HCT116 (cell line): ENCODE results near the gene MARCHF3. TPM values are rescaled to one million over a fixed set of nuclear protein-coding genes. Genes with fewer than 3 reads are reported as not detected.
A peak's percentile ranks its signal among the peaks of the same experiment; 100 is the strongest.

ENCODE experiments used
- ATAC-seq: fragments of 200-7000 bp; cut with Tn5 transposase; 2 replicates; pipeline ENCODE4 v1.9.1; 2020; ENCODE audit warnings: mild to moderate bottlenecking, moderate library complexity
- BruUV-seq: library from RNA; stranded (reverse); fragments of 400-500 nt; replicated peaks from 2 replicates; lab custom pipeline; 2021; lab: Mats Ljungman, UMichigan
- CTCF ChIA-PET: fragments of 300-600 bp; sonication (Branson Sonifier 250); formaldehyde crosslinking; loops from one replicate; lab custom pipeline; 2021; ENCODE audit warnings: antibody characterized with exemption; lab: Charles Lee
- POLR2A ChIA-PET: fragments of 300-600, 350-600 bp; sonication (Branson Sonifier 250); formaldehyde crosslinking; loops from one replicate; lab custom pipeline; 2021; ENCODE audit warnings: antibody characterized with exemption; lab: Charles Lee
- RAD21 ChIA-PET, 2 experiments: fragments of 300-600 bp; sonication (Branson Sonifier 250); formaldehyde crosslinking; loops; one replicate each; lab custom pipeline; 2023; ENCODE audit warnings: low total read pairs in 2 of 2; ENCODE audit not compliant: uncharacterized antibody in 2 of 2, unreplicated experiment in 2 of 2, low non-redundant PET in 1 of 2; lab: Charles Lee
- DNase-seq: peaks from one replicate; pipeline ENCODE4 v3.0.0-alpha.2; 2010; ENCODE audit warnings: low read depth, low spot score
- H2AFZ ChIP-seq: fragments of 200-600 bp; shearing (Covaris generic), sonication (generic); 2 replicates; pipeline ENCODE4 v1.6.1; 2017; ENCODE audit warnings: low read depth, mixed run types, mixed read lengths, antibody characterized with exemption, low read length; ENCODE audit not compliant: poor library complexity, severe bottlenecking
- H3K27ac ChIP-seq: 2 replicates; pipeline ENCODE4 v1.5.1; 2012; ENCODE audit warnings: low read depth, low read length
- H3K27me3 ChIP-seq: fragments of 200-600 bp; sonication (generic); 2 replicates; pipeline ENCODE4 v1.6.1; 2016; ENCODE audit warnings: mixed run types, low read length, mixed read lengths; ENCODE audit not compliant: insufficient read depth
- H3K36me3 ChIP-seq, 2 experiments: fragments of 200-500 bp in 1 of 2; fragments of 200-600 bp in 1 of 2; sonication (Bioruptor generic) in 1 of 2; sonication (generic) in 1 of 2; 2 replicates each; pipeline versions ENCODE4 v1.5.1 to v1.6.1; 2014 to 2016; ENCODE audit warnings: low read length in 2 of 2, inconsistent platforms in 1 of 2, mixed read lengths in 1 of 2, mixed run types in 1 of 2; ENCODE audit not compliant: insufficient read depth in 2 of 2, control insufficient read depth in 1 of 2
- H3K4me1 ChIP-seq, 2 experiments: fragments of 200-600 bp in 1 of 2; sonication (generic) in 1 of 2; 2 replicates each; pipeline versions ENCODE4 v1.5.1 to v1.6.1; 2012 to 2017; ENCODE audit warnings: low read length in 2 of 2, inconsistent platforms in 1 of 2, mild to moderate bottlenecking in 1 of 2, mixed read lengths in 1 of 2, mixed run types in 1 of 2, moderate library complexity in 1 of 2; ENCODE audit not compliant: insufficient read depth in 2 of 2, control insufficient read depth in 1 of 2
- H3K4me2 ChIP-seq: fragments of 200-600 bp; sonication (generic); 2 replicates; pipeline ENCODE4 v1.6.1; 2017; ENCODE audit warnings: mixed run types, low read length, mixed read lengths
- H3K4me3 ChIP-seq, 2 experiments: fragments of 200-600 bp in 1 of 2; sonication (generic) in 1 of 2; replicated peaks in 1 of 2; 2 replicates each; pipeline ENCODE4 v1.5.1; 2011 to 2016; ENCODE audit warnings: low read length in 2 of 2, control low read depth in 1 of 2, low read depth in 1 of 2, mild to moderate bottlenecking in 1 of 2, mixed read lengths in 1 of 2, mixed run types in 1 of 2
- H3K79me2 ChIP-seq: fragments of 200-600 bp; sonication (generic); 2 replicates; pipeline ENCODE4 v1.6.1; 2017; ENCODE audit warnings: mild to moderate bottlenecking, mixed run types, low read length, moderate library complexity, mixed read lengths; ENCODE audit not compliant: insufficient read depth
- H3K9ac ChIP-seq: fragments of 200-600 bp; sonication (generic); 2 replicates; pipeline ENCODE4 v1.6.1; 2016; ENCODE audit warnings: low read length, mixed read lengths
- H3K9me2 ChIP-seq: fragments of 200-600 bp; sonication (generic), shearing (Covaris generic); 2 replicates; pipeline ENCODE4 v1.6.1; 2017; ENCODE audit warnings: mixed run types, mild to moderate bottlenecking, moderate library complexity; ENCODE audit not compliant: insufficient read depth
- H3K9me3 ChIP-seq, 2 experiments: fragments of 200-500 bp in 1 of 2; fragments of 200-600 bp in 1 of 2; sonication (Bioruptor generic) in 1 of 2; sonication (generic) in 1 of 2; 2 replicates each; pipeline ENCODE4 v1.6.1; 2014 to 2017; ENCODE audit warnings: low read length in 2 of 2, mixed read lengths in 2 of 2, inconsistent platforms in 1 of 2, low read depth in 1 of 2, mild to moderate bottlenecking in 1 of 2, mixed run types in 1 of 2, moderate library complexity in 1 of 2; ENCODE audit not compliant: control insufficient read depth in 1 of 2, insufficient read depth in 1 of 2
- H4K20me1 ChIP-seq: fragments of 200-600 bp; sonication (generic), shearing (Covaris generic); 2 replicates; pipeline ENCODE4 v1.6.1; 2017; ENCODE audit warnings: mixed run types, mild to moderate bottlenecking, moderate library complexity; ENCODE audit not compliant: insufficient read depth
- ELF1 ChIP-seq: IDR thresholded peaks from 2 replicates; pipeline ENCODE4 v1.6.1; 2012; ENCODE audit warnings: low read depth, borderline replicate concordance
- FOSL1 ChIP-seq: IDR thresholded peaks from 2 replicates; pipeline ENCODE4 v1.6.1; 2012; ENCODE audit warnings: low read depth
- JUND ChIP-seq: IDR thresholded peaks from 2 replicates; pipeline ENCODE4 v1.6.1; 2012
- MAX ChIP-seq: IDR thresholded peaks from 2 replicates; pipeline ENCODE4 v1.6.1; 2012
- POLR2AphosphoS5 ChIP-seq: IDR thresholded peaks from 2 replicates; pipeline ENCODE4 v1.6.1; 2011; ENCODE audit warnings: mild to moderate bottlenecking, low read depth, low read length, moderate library complexity
- RAD21 ChIP-seq: IDR thresholded peaks from 2 replicates; pipeline ENCODE4 v1.6.1; 2012; ENCODE audit warnings: low read depth, mild to moderate bottlenecking
- REST ChIP-seq: IDR thresholded peaks from 2 replicates; pipeline ENCODE4 v1.6.1; 2012; ENCODE audit warnings: low read depth
- SIN3A ChIP-seq: IDR thresholded peaks from 2 replicates; pipeline ENCODE4 v1.6.1; 2012; ENCODE audit warnings: low read depth
- TCF7L2 ChIP-seq: IDR thresholded peaks from 2 replicates; pipeline ENCODE4 v1.7.0; 2011; ENCODE audit warnings: borderline replicate concordance, inconsistent platforms; ENCODE audit not compliant: insufficient read depth, insufficient read length; ENCODE audit errors: extremely low read depth
- YY1 ChIP-seq: IDR thresholded peaks from 2 replicates; pipeline ENCODE4 v1.6.1; 2011; ENCODE audit warnings: low read length, low read depth, moderate library complexity, mild to moderate bottlenecking; ENCODE audit not compliant: insufficient replicate concordance; ENCODE audit errors: extremely low read depth
- ZBTB33 ChIP-seq: IDR thresholded peaks from 2 replicates; pipeline ENCODE4 v1.6.1; 2011; ENCODE audit warnings: mild to moderate bottlenecking, low read length, moderate library complexity; ENCODE audit not compliant: insufficient replicate concordance; ENCODE audit errors: extremely low read depth
- intact Hi-C: fragments of 100-400 bp; cut with micrococcal nuclease; formaldehyde crosslinking; loops from 2 replicates; pipeline ENCODE4 v1.10.0; 2022
- total RNA-seq: library from RNA; stranded (reverse); gene quantifications from one replicate; pipeline ENCODE4 v1.2.1, GENCODE V29; 2021; ENCODE audit not compliant: unreplicated experiment

The MARCHF3 gene
- total RNA-seq, 1 experiment from 2014 or later = 2.3 TPM

- ChIA-PET POLR2A (no interaction called here), CTCF (no interaction called here), RAD21 (no interaction called here)
- Histone ChIP-seq H2AFZ (no peak overlapping the region), H4K20me1 (no peaks in the 10 kb centered on the region), H3K9me2 (no peaks in the 10 kb centered on the region), H3K4me3 (no peak overlapping the region), H3K27me3 (no peaks in the 10 kb centered on the region), H3K79me2 (no peaks in the 10 kb centered on the region), H3K4me2 (peak overlapping the region; percentile 22), H3K36me3 (no peaks in the 10 kb centered on the region), H3K9ac (no peak overlapping the region), H3K27ac (no peak overlapping the region), H3K4me1 (peaks cover 6 to 18% of the 10 kb centered on the region in 2 experiments; a peak in 3 of 4 replicates), H3K9me3 (no peaks in the 10 kb centered on the region)
- no peak for ATAC-seq
- no peak for DNase-seq
- BruUV-seq = no TSS peak
- TF ChIP-seq ZBTB33 (no peak), TCF7L2 (no peak)
- intact Hi-C loops = no loop called here
Observed at GRCh38 chr5:127076315-127077129, 46.2 kb upstream of the MARCHF3 start.

- H3K36me3 ChIP-seq = no peaks in the 10 kb centered on the region
Observed at GRCh38 chr5:127074466-127074865, 44.1 kb upstream of the MARCHF3 start.

More at GRCh38 chr5:127074466-127074865, 44.1 kb upstream of the MARCHF3 start:
- TF ChIP-seq FOSL1 = no peak
- TF ChIP-seq YY1 = no peak
- no peak for TF ChIP-seq MAX
- no peak for TF ChIP-seq POLR2AphosphoS5
- no peak for TF ChIP-seq RAD21
- no peak for TF ChIP-seq REST
- TF ChIP-seq JUND = no peak
- no peak for TF ChIP-seq SIN3A
- no peak for TF ChIP-seq ELF1
- TF ChIP-seq, all 23 proteins: peak for 0
- no peaks in the 10 kb centered on the region for H4K20me1 ChIP-seq
- no peak overlapping the region for H3K4me2 ChIP-seq
- no peaks in the 10 kb centered on the region for H3K79me2 ChIP-seq
- no TSS peak for BruUV-seq
- no peaks in the 10 kb centered on the region for H3K9me3 ChIP-seq
- ChIA-PET RAD21 (no interaction called here), CTCF (no interaction called here), POLR2A (no interaction called here)
- H3K4me3 ChIP-seq = no peak overlapping the region
- ATAC-seq = no peak
- H3K27ac ChIP-seq = no peak overlapping the region
- no peaks in the 10 kb centered on the region for H3K27me3 ChIP-seq
- intact Hi-C loops = no loop called here
- DNase-seq = no peak
- peaks cover 6 to 18% of the 10 kb centered on the region in 2 experiments; a peak in 3 of 4 replicates for H3K4me1 ChIP-seq
- no peaks in the 10 kb centered on the region for H3K9me2 ChIP-seq
- H3K9ac ChIP-seq = no peak overlapping the region
- H2AFZ ChIP-seq = no peak overlapping the region
